GM06990 (cell line): ENCODE measurements around the gene FER.

ENCODE experiments used
- DNase-seq: peaks from one replicate; pipeline ENCODE4 v3.0.0-alpha.2; 2011; ENCODE audit not compliant: insufficient read length; ENCODE audit errors: extremely low read depth
- H3K27me3 ChIP-seq: replicated peaks from 2 replicates; pipeline ENCODE4 v1.6.0; 2011; ENCODE audit warnings: low read length; ENCODE audit not compliant: control insufficient read depth, insufficient read depth
- H3K36me3 ChIP-seq: 2 replicates; pipeline ENCODE4 v1.5.1; 2011; ENCODE audit warnings: low read length; ENCODE audit not compliant: control insufficient read depth, insufficient read depth
- H3K4me3 ChIP-seq: replicated peaks from 2 replicates; pipeline ENCODE4 v1.5.1; 2011; ENCODE audit warnings: low read depth, mild to moderate bottlenecking, control low read depth, low read length
- CTCF ChIP-seq: IDR thresholded peaks from 2 replicates; pipeline ENCODE4 v1.5.1; 2011; ENCODE audit warnings: low read length, control low read depth, mild to moderate bottlenecking, inconsistent platforms; ENCODE audit not compliant: insufficient read depth, poor library complexity, severe bottlenecking

FER gene

GRCh38 chr5:109146591-109146990 is 398.9 kb downstream of the FER start:
- TF ChIP-seq CTCF: no peak
- H3K36me3 ChIP-seq: no peaks in the 10 kb centered on the region
- H3K27me3 ChIP-seq: no peaks in the 10 kb centered on the region
- no peak overlapping the region for H3K4me3 ChIP-seq
- no peak for DNase-seq

GRCh38 chr5:109152565-109152964 is 404.9 kb downstream of the FER start:
- H3K4me3 ChIP-seq: no peak overlapping the region
- TF ChIP-seq CTCF: no peak
- no peaks in the 10 kb centered on the region for H3K36me3 ChIP-seq
- H3K27me3 ChIP-seq: no peaks in the 10 kb centered on the region
- DNase-seq: no peak

DNA sequence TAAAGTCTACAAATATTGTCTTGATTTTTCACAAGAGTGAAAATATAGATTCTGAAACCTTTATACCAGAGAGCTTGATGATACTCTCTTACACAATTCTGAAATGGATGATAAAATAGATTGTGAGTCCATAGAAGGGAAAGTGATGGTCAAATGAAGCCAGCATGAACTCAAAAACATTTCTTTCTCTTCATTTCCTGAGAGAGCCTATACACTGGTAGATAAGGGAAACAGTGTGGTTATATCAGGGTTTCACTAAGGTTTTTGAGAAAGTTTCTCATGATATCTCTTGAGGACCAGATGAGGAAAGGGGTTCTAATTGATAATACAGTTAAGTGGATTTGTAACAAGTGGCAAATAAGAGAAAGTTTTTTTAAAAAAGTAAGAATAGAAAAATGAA is 407.9 kb downstream of the FER start:
- peak; percentile 15 for DNase-seq
- no peaks in the 10 kb centered on the region for H3K36me3 ChIP-seq
- no peak for TF ChIP-seq CTCF
- no peaks in the 10 kb centered on the region for H3K27me3 ChIP-seq
- no peak overlapping the region for H3K4me3 ChIP-seq

GRCh38 chr5:109156885-109157284 is 409.2 kb downstream of the FER start:
- no peaks in the 10 kb centered on the region for H3K36me3 ChIP-seq
- H3K27me3 ChIP-seq: no peaks in the 10 kb centered on the region
- no peak for DNase-seq
- no peak for TF ChIP-seq CTCF
- no peak overlapping the region for H3K4me3 ChIP-seq

DNA sequence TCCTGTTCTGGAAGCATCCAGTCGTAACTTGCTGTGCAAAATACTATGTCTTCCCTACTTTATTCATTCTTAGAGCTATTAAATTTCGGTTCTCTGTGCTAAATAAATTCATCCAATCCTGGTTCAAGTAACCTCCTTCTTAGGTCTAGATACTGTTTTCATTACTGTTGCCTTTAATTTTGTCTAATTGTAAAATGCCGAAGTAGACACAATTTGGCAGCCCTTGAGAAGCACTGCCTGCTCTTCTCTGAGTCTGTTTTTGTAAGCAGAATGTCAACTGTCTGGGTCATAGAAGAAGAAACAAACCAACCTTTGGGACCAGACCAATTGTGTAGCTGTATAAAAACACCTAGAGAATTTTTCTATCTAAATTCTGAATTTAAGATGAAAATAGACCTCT is 412.8 kb downstream of the FER start:
- Histone ChIP-seq H3K36me3 (no peaks in the 10 kb centered on the region), H3K27me3 (no peaks in the 10 kb centered on the region), H3K4me3 (no peak overlapping the region)
- no peak for TF ChIP-seq CTCF
- DNase-seq: no peak
